Esophagus muscularis mucosa (tissue), 4 donors: ENCODE data around the gene DRAP1. TPM values are rescaled to one million over a fixed set of nuclear protein-coding genes. Genes with fewer than 3 reads are reported as not detected.

Experiments used
- DNase-seq: peaks from one replicate; pipeline ENCODE4 v3.0.0-alpha.2; 2017; ENCODE audit errors: extremely low spot score
- H3K27ac ChIP-seq, 4 donors: fragments of 200-600 bp; sonication (generic); replicated peaks in 1 of 4; 1 replicate in 3 of 4; 2 replicates in 1 of 4; pipeline ENCODE4 v1.5.1; 2016 to 2019; ENCODE audit warnings: mild to moderate bottlenecking in 1 of 4
- H3K27me3 ChIP-seq, 4 donors: fragments of 200-600 bp; sonication (generic); one replicate each; pipeline versions ENCODE4 v1.5.1 to v1.6.0; 2016 to 2019
- H3K36me3 ChIP-seq, 4 donors: fragments of 200-600 bp; sonication (generic); one replicate each; pipeline ENCODE4 v1.5.1; 2016 to 2019
- H3K4me1 ChIP-seq, 4 donors: fragments of 200-600 bp; sonication (generic); one replicate each; pipeline ENCODE4 v1.5.1; 2016 to 2019
- H3K4me3 ChIP-seq, 4 donors: fragments of 200-600 bp; sonication (generic); 1 replicate in 2 of 4; 2 replicates in 2 of 4; pipeline ENCODE4 v1.5.1; 2016 to 2019; ENCODE audit warnings: mild to moderate bottlenecking in 4 of 4, moderate library complexity in 1 of 4
- H3K9me3 ChIP-seq, 4 donors: fragments of 200-600 bp; sonication (generic); 1 replicate in 3 of 4; 2 replicates in 1 of 4; pipeline ENCODE4 v1.5.1; 2016 to 2019
- CTCF ChIP-seq, 3 experiments: fragments of 200-600 bp in 2 of 3; fragments of 450-650 bp in 1 of 3; sonication (generic) in 2 of 3; IDR thresholded peaks; one replicate each; pipeline ENCODE4 v1.5.1; 2017 to 2019; ENCODE audit warnings: antibody characterized with exemption in 3 of 3, mild to moderate bottlenecking in 2 of 3, moderate library complexity in 1 of 3
- EP300 ChIP-seq: sonication (generic); formaldehyde crosslinking; IDR thresholded peaks from one replicate; pipeline ENCODE4 v1.6.1; 2017; ENCODE audit warnings: antibody characterized with exemption
- POLR2A ChIP-seq: fragments of 450-650 bp; IDR thresholded peaks from one replicate; pipeline ENCODE4 v1.6.1; 2017; ENCODE audit warnings: antibody characterized with exemption, moderate library complexity, mild to moderate bottlenecking, low read depth
- POLR2AphosphoS5 ChIP-seq, 2 donors: sonication (generic); formaldehyde crosslinking; IDR thresholded peaks; one replicate each; pipeline ENCODE4 v1.6.1; 2017; ENCODE audit warnings: antibody characterized with exemption in 2 of 2
- WGBS: methylation state at CpG from one replicate; pipeline ENCODE4 v1.1.5; 2018; 5-methylcytosine and 5-hydroxymethylcytosine counted together
- intact Hi-C: fragments of 100-400 bp; cut with DNase I; formaldehyde crosslinking; loops from one replicate; pipeline ENCODE4 v1.15.1; 2023
- total RNA-seq, 4 donors: library from RNA; depleted of rRNA; stranded (reverse); fragments of >200 nt; gene quantifications; one replicate each; pipeline versions ENCODE4 v1.1.0 to v1.2.1, GENCODE V29; 2016

Gene DRAP1
- total RNA-seq, 4 donors from 2014 or later: 78.4 to 122 (median 101) TPM

DNA sequence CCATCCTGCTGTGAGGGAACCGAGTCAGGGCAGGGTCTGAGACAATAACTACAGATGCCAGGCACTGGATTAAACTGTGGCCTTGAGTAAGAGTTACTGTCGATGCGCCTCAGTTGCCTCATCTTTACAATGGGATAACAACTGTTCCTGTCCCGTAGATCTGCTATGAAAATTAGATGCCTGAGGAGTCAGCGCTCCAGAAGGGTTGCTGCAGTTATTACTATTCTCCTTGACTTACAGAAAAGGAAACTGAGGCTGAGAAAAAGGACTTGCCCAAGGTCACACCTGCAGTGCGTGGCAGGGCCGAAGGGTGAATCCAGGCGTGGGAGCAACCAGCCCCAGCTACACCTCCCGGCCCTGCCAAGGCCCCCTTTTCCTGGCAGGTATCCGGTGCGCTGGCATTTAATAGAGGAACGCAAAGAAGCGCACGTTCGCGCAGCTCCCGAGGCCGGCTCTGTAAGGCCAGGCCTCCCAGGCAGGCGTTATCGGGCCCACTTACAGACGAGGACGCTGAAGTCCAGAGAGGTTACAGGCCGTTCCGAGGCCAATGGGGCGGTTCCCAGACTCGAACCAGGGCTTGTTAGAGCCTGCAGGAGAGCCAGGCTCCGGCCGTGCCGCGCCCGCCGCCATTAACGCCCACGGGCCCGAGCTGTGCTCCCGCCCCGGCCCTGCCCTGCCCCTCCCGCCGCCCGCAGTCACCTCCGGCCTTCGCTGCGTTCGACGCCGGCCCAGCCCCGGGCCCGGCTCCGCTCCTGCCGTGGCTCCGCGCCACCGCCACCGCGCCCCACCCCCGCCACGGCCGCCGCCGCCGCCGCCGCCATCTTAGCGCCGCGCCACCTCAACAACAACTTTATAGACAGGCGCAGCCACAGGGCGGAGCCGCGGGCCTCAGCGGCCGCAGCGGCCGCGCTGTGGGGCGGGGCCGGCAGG is 750 bp upstream of the DRAP1 start, which contains the start of gene C11orf68:
Gene C11orf68 (minus strand): TSS at position 852 of the 930 bp plus-strand sequence. CDS start 31 bp downstream, at position 821.
- H3K27me3 ChIP-seq: no peaks in the 10 kb centered on the region
- WGBS: 16% methylated on average over 20 of the region's 77 CpGs
- peaks cover 49 to 67% (median 58%) of the 10 kb centered on the region in 4 donors for H3K4me1 ChIP-seq
- H3K27ac ChIP-seq: peak within 1 kb of the TSS; percentile 91 to 99 (median 96)
- H3K36me3 ChIP-seq: peaks cover 7 to 36% (median 27%) of the 10 kb centered on the region in 4 donors
- no peaks in the 10 kb centered on the region for H3K9me3 ChIP-seq
- intact Hi-C loops: loop anchor here (1.0 kb wide), 1 partner anchor 30 kb away; the partner anchor contains the start of gene FIBP
- H3K4me3 ChIP-seq: peak within 1 kb of the TSS; percentile 68 to 99 (median 88)
- peak; percentile 50 to 74 for TF ChIP-seq POLR2AphosphoS5 (IDR thresholded peaks at IDR 0.05)
- no peak for TF ChIP-seq POLR2A
- no peak for TF ChIP-seq CTCF (IDR thresholded peaks at IDR 0.05)
- DNase-seq: no peak

DNA sequence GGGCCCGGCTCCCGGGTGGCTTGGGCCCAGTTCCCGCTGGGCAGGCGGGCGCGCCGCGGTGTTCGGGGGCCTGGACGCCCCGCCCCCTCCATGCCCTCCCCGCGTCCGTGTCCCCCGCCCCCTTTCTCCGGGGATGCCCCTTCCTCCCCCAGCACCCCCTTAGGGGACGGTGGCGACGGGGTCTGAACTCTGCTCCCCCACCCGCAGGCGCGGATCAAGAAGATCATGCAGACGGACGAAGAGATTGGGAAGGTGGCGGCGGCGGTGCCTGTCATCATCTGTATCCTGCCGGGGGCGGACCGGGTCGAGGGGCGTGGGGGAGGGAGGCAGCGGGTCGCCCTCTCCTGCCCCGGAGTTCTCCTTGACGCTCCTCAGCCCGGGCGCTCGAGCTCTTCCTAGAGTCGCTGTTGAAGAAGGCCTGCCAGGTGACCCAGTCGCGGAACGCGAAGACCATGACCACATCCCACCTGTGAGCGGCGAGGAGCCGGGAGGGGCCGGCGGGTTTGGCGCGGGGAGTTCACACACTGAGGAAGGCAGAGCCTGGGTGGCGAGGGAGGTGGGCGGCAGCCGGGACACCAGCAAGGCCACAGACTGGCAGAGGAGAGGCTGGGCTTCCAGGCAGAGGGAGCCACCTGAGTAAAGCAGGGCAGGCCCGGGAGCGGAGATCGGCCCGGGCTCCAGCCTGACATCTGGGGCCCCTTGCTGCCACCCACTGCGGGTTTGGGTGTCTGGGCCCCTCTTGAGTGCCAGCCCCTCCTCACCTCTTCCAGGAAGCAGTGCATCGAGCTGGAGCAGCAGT is 546 bp downstream of the DRAP1 start:
- Histone ChIP-seq H3K9me3 (no peaks in the 10 kb centered on the region), H3K4me1 (peaks cover 46 to 57% (median 54%) of the 10 kb centered on the region in 4 donors), H3K36me3 (peaks cover 7 to 39% (median 28%) of the 10 kb centered on the region in 4 donors), H3K27ac (peak overlapping the region; percentile 91 to 99 (median 96)), H3K27me3 (no peaks in the 10 kb centered on the region), H3K4me3 (peak overlapping the region; percentile 68 to 99 (median 88))
- intact Hi-C loops: loop anchor here (5.0 to 10.0 kb wide), 2 partner anchors 38 to 65 kb away; no protein-coding TSS in a partner anchor
- 2% methylated on average over 11 of the region's 60 CpGs for WGBS
- TF ChIP-seq EP300: no peak
- no peak for TF ChIP-seq POLR2A
- no peak for TF ChIP-seq POLR2AphosphoS5 (IDR thresholded peaks at IDR 0.05)
- no peak for TF ChIP-seq CTCF (IDR thresholded peaks at IDR 0.05)
- no peak for DNase-seq

- Histone ChIP-seq H3K27me3 (no peaks in the 10 kb centered on the region), H3K36me3 (peaks cover 7 to 39% (median 28%) of the 10 kb centered on the region in 4 donors), H3K9me3 (no peaks in the 10 kb centered on the region), H3K4me3 (peak overlapping the region; percentile 68 to 99 (median 88)), H3K4me1 (peaks cover 40 to 51% (median 48%) of the 10 kb centered on the region in 4 donors), H3K27ac (peak overlapping the region; percentile 91 to 99 (median 96))
- 63% methylated on average over 14 of the region's 15 CpGs for WGBS
- no peak for TF ChIP-seq POLR2A
- no peak for TF ChIP-seq POLR2AphosphoS5 (IDR thresholded peaks at IDR 0.05)
- TF ChIP-seq CTCF (IDR thresholded peaks at IDR 0.05): no peak
- TF ChIP-seq EP300: no peak
- intact Hi-C loops: loop anchor here (5.0 to 10.0 kb wide), 2 partner anchors 37 to 64 kb away; no protein-coding TSS in a partner anchor
- DNase-seq: no peak
Measured at GRCh38 chr11:65920372-65920802, 1.2 kb downstream of the DRAP1 start.

DNA sequence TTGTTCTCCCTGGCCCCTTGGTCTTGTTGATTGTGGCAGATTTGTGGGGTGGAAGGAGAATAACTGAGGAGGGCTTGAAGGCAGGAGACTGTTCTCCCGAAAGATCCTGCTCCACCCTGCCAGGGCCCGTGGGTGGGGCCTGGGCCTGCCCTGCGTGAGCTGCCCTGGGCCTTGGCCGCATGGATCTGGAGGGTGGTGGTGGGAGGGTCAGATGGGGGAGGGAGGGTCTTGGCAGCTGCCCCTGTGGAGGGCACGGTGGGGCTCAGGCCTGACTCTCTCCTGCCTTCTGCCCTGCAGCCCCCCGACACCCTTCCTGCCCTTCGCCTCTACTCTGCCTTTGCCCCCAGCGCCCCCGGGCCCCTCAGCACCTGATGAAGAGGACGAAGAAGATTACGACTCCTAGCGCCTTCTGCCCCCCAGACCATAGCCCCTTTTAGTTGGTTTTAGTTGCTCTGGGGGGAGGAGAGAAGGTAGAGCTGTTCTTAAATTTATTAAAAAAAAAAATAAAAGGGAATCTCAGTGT is 1.9 kb downstream of the DRAP1 start:
- peak overlapping the region in 1 of 4 donors; percentile 97 for H3K27ac ChIP-seq
- intact Hi-C loops: loop anchor here (5.0 to 10.0 kb wide), 2 partner anchors 36 to 64 kb away; no protein-coding TSS in a partner anchor

More for the DNA sequence above, 1.9 kb downstream of the DRAP1 start:
- Histone ChIP-seq H3K4me1 (peaks cover 33 to 44% (median 41%) of the 10 kb centered on the region in 4 donors), H3K27me3 (no peaks in the 10 kb centered on the region), H3K36me3 (peaks cover 7 to 39% (median 28%) of the 10 kb centered on the region in 4 donors), H3K9me3 (no peaks in the 10 kb centered on the region), H3K4me3 (peak overlapping the region in 3 of 4 donors; percentile 68 to 93 (median 82))
- no peak for DNase-seq
- TF ChIP-seq CTCF (IDR thresholded peaks at IDR 0.05): no peak
- TF ChIP-seq EP300: no peak
- TF ChIP-seq POLR2AphosphoS5 (IDR thresholded peaks at IDR 0.05): no peak
- TF ChIP-seq POLR2A: no peak
- WGBS: 98% methylated on average over 5 of the region's 12 CpGs
